ENCODE measurements around the gene CDH4. TPM values are rescaled to one million over a fixed set of nuclear protein-coding genes. Genes with fewer than 3 reads are reported as not detected.

The CDH4 gene
- total and polyA plus RNA-seq, 2 of the 13 experiments (the other 11 are each of a cell fraction or from before 2014, with no cell fraction given), result not detected

DNA sequence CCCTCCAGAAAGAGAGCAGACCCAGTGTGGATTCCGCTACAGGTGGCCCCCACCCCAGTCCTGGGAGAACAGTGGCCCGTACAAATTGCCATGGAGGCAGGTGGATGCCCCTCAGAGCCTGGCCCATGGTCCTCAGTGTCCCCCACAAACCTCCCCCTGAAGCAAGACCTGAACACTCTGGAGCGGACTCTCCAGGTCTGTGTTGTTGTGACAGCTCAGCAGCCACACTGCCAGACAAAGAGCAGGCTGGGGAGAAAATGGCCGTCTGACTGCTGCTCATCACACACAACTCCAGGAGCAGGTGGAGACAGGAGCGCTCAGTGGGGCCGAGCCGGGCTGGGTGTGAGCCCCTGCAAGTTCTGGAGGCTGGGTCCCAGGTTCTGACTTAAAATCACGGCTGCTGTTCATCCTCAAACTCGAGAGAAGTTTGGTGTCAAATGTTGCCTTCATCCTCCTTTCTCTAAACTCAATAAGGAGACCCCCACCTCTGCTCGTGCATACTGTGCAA is 241.8 kb downstream of the CDH4 start:
- 3% methylated on average over 10 of the region's 10 CpGs for WGBS (ENCODE audit: low lambda C conversion rate)
- POLR2A ChIA-PET, result no interaction called here
- H3K79me2 ChIP-seq (ENCODE audit: insufficient read depth, low read length), result no peaks in the 10 kb centered on the region
- H3K9ac ChIP-seq (ENCODE audit: insufficient read depth, low read depth, low read length), result no peak overlapping the region
- no peak overlapping the region for H3K4me3 ChIP-seq (replicated peaks in 1 of 3; ENCODE audit: insufficient read depth in 1 of 3, low read depth in 2 of 3, low read length in 3 of 3)
- CTCF ChIA-PET (ENCODE audit: low intra/inter-chr PET ratio, low total read pairs), result no interaction called here
- no TSS peak for BruUV-seq (replicated peaks)
- peaks cover 2 to 8% of the 10 kb centered on the region in 2 experiments; a peak in 3 of 5 replicates for H3K27me3 ChIP-seq (ENCODE audit: control insufficient read depth in 1 of 2, insufficient read depth in 2 of 2, low read length in 2 of 2)
- no peaks in the 10 kb centered on the region for H3K4me1 ChIP-seq (ENCODE audit: insufficient read depth, low read length)
- ATAC-seq (no peak), DNase-seq (ENCODE audit: low spot score) (no peak), FAIRE-seq (no peak)
- H2AFZ ChIP-seq (ENCODE audit: low read length), result no peak overlapping the region
- H3K36me3 ChIP-seq (replicated peaks in 1 of 2; ENCODE audit: control insufficient read depth in 1 of 2, insufficient read depth in 2 of 2, low read length in 2 of 2), result no peaks in the 10 kb centered on the region
- no peak overlapping the region for H3K27ac ChIP-seq (ENCODE audit: extremely low read length, insufficient read depth, low read length)
- no peaks in the 10 kb centered on the region for H4K20me1 ChIP-seq (ENCODE audit: insufficient read depth, low read length)
- H3K9me3 ChIP-seq (ENCODE audit: low read length), result no peaks in the 10 kb centered on the region
- in situ Hi-C loops (cut with HindIII; ENCODE audit: extremely low pct_ligation_motif_present, low pct_unique_long_range_greater_than_20kb) (no loop called here), intact Hi-C loops (cut with micrococcal nuclease; ENCODE audit: unreplicated experiment) (no loop called here)
- H3K4me2 ChIP-seq (ENCODE audit: low read depth, low read length), result no peak overlapping the region
- TF ChIP-seq KLF9 (CRISPR knock-in tag; IDR thresholded peaks at IDR 0.05; ENCODE audit: low read depth) (no peak), NR2F1 (CRISPR knock-in tag; IDR thresholded peaks at IDR 0.05) (no peak), TGIF2 (CRISPR knock-in tag; IDR thresholded peaks at IDR 0.05) (no peak), JDP2 (CRISPR knock-in tag; IDR thresholded peaks at IDR 0.05; ENCODE audit: borderline replicate concordance) (no peak), MED8 (CRISPR knock-in tag; IDR thresholded peaks at IDR 0.05; ENCODE audit: insufficient replicate concordance) (no peak), ZNF354B (CRISPR knock-in tag; IDR thresholded peaks at IDR 0.05) (no peak), ZNF431 (CRISPR knock-in tag; IDR thresholded peaks at IDR 0.05; ENCODE audit: borderline replicate concordance, low read depth) (no peak), RNF2 (conservative IDR thresholded peaks at IDR 0.05; ENCODE audit: low read depth) (no peak), THYN1 (CRISPR knock-in tag; IDR thresholded peaks at IDR 0.05; ENCODE audit: borderline replicate concordance, low read depth) (no peak), ZNF737 (CRISPR knock-in tag; IDR thresholded peaks at IDR 0.05; ENCODE audit: borderline replicate concordance) (no peak), ZFP36L2 (CRISPR knock-in tag; IDR thresholded peaks at IDR 0.05) (no peak), ZNF232 (CRISPR knock-in tag; IDR thresholded peaks at IDR 0.05; ENCODE audit: borderline replicate concordance) (no peak), NR1H2 (CRISPR knock-in tag; IDR thresholded peaks at IDR 0.05; ENCODE audit: borderline replicate concordance, low read depth) (no peak), MAFK (conservative IDR thresholded peaks at IDR 0.05 in 1 of 2, IDR thresholded peaks at IDR 0.05 in 1 of 2; ENCODE audit: low read length in 2 of 2) (no peak)
- TF ChIP-seq, protein P1, sequence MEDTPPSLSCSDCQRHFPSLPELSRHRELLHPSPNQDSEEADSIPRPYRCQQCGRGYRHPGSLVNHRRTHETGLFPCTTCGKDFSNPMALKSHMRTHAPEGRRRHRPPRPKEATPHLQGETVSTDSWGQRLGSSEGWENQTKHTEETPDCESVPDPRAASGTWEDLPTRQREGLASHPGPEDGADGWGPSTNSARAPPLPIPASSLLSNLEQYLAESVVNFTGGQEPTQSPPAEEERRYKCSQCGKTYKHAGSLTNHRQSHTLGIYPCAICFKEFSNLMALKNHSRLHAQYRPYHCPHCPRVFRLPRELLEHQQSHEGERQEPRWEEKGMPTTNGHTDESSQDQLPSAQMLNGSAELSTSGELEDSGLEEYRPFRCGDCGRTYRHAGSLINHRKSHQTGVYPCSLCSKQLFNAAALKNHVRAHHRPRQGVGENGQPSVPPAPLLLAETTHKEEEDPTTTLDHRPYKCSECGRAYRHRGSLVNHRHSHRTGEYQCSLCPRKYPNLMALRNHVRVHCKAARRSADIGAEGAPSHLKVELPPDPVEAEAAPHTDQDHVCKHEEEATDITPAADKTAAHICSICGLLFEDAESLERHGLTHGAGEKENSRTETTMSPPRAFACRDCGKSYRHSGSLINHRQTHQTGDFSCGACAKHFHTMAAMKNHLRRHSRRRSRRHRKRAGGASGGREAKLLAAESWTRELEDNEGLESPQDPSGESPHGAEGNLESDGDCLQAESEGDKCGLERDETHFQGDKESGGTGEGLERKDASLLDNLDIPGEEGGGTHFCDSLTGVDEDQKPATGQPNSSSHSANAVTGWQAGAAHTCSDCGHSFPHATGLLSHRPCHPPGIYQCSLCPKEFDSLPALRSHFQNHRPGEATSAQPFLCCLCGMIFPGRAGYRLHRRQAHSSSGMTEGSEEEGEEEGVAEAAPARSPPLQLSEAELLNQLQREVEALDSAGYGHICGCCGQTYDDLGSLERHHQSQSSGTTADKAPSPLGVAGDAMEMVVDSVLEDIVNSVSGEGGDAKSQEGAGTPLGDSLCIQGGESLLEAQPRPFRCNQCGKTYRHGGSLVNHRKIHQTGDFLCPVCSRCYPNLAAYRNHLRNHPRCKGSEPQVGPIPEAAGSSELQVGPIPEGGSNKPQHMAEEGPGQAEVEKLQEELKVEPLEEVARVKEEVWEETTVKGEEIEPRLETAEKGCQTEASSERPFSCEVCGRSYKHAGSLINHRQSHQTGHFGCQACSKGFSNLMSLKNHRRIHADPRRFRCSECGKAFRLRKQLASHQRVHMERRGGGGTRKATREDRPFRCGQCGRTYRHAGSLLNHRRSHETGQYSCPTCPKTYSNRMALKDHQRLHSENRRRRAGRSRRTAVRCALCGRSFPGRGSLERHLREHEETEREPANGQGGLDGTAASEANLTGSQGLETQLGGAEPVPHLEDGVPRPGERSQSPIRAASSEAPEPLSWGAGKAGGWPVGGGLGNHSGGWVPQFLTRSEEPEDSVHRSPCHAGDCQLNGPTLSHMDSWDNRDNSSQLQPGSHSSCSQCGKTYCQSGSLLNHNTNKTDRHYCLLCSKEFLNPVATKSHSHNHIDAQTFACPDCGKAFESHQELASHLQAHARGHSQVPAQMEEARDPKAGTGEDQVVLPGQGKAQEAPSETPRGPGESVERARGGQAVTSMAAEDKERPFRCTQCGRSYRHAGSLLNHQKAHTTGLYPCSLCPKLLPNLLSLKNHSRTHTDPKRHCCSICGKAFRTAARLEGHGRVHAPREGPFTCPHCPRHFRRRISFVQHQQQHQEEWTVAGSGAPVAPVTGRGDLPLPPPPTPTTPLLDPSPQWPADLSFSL (CRISPR knock-in tag; IDR thresholded peaks at IDR 0.05), result no peak
- TF ChIP-seq, protein P2, sequence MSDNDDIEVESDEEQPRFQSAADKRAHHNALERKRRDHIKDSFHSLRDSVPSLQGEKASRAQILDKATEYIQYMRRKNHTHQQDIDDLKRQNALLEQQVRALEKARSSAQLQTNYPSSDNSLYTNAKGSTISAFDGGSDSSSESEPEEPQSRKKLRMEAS (IDR thresholded peaks at IDR 0.05), result no peak

Measured in HepG2 (cell line).